GM21526 (cell line): Measurements from ENCODE around the gene TMPRSS4.

ENCODE experiments used
- ATAC-seq: cut with Tn5 transposase; IDR thresholded peaks from one replicate; pipeline ENCODE4 v1.9.1; 2021; ENCODE audit warnings: moderate library complexity; ENCODE audit not compliant: unreplicated experiment, low FRiP score

TMPRSS4 gene

DNA sequence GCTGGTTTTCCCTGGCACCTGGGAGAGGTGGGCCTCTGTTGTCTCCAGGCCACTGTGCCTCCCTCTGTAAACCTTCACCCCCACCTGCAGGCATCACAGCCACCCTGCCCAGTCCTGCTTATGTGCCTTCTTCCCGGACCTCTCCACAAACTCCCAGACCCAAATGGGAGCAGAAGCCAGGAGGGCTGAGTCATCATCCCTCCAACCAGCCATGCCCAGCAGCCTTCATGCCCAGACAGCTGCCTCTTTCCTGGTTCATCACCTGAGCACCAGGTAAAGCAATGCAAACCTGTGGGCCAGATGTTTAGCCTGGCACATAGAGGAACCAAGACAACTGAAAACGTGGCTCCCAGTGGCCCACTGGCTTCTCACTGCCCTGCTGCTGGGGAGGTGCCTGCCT, 2.1 kb upstream of the TMPRSS4 start:
- no peak for ATAC-seq

DNA sequence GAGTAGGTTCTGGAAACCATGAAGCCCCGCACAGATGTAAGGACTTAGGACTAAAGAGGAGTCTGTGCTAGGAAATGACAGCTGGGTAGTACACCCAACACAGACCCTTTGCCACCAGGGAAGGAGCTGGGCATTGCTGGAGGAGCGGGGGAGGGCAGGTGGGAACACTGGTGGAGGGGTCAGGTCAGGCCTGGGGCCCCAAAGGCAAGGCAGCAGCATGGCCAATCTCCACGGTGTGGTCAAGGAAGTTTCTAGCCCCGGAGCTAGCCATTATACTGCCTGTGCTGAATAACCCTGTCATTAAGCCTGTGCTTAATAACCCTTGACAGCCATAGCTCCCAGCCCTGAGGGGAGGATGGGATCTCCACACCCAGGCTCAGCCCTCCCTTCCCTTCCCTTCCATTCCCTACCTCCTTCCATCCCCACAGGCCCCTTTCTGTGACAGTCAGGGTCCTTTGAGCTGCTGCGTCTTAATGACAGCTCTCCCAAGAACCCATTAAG, 2.1 kb downstream of the TMPRSS4 start:
- ATAC-seq, result no peak

DNA sequence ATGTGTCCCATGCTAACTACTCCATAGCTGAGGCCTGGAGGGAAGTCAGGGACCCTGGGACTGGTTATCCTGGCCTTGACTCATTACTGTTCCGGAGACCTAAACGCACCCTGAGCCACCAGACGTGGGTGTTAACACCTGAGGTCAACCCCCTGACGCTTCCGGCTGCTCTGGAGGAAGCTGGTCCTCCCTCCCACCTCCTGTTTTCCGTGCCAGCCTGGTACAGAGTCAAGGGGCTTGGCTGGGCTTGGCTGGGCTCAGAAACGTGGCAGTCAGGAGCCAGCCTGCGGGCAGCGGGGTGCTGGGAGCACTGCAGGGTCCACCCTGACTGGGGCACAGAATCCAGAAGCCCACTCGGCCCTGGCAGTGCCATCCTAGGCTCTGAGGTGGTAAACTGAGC, 2.6 kb downstream of the TMPRSS4 start:
- ATAC-seq, result no peak

DNA sequence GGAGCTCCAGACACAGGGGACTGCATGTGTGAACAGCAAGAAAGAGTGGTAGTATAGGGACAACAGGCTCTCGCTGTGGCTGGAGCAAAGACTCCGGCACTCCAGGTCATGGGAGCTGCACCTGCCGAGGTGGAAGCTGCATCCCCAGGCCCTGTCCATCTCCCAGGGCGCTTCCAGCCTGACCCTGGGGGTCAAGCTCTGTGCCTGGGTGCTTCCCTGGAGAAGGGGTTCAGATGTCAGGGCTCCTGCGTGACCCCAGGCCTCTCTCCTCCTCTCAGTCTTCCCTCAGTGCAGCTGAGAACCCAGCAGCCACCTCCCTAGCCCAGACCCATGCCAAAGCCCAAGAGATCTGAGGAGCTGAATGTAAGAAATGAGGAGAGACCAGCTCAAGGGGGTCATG, 3.4 kb downstream of the TMPRSS4 start:
- ATAC-seq, result no peak

DNA sequence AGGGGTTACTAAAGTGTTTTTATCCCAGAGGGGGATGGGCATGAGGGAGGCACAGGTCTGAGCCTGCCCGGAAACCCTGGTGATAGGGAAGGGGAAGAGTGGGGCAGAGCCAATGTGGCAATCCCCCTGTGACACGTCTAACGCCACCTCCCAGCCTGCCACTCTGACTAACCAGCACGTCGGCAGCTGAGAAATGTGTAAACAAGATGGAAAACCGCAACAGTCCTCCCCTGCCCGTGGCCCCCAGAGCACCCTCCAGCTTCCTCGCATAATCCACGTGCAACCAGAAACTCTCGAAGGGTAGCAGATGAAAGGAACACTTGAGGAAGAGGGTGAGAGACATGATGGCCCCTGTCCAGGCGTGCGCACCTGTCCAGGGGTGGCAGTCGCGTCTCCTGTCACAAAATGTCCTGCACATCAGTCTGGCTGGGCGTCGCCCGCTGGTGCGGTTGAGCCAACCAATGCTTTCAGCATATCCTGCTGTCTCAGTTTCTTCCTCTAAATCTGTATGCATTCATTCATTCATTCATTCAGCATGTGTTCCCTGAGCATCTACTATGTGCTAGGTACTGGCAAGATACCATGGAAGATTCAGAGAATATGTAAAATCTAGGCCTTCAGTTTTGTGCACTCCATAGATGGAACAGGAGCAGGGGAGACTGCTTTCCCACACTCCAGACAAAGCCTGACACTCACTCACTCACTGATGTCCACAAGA, 4.5 kb downstream of the TMPRSS4 start:
- ATAC-seq, result no peak

DNA sequence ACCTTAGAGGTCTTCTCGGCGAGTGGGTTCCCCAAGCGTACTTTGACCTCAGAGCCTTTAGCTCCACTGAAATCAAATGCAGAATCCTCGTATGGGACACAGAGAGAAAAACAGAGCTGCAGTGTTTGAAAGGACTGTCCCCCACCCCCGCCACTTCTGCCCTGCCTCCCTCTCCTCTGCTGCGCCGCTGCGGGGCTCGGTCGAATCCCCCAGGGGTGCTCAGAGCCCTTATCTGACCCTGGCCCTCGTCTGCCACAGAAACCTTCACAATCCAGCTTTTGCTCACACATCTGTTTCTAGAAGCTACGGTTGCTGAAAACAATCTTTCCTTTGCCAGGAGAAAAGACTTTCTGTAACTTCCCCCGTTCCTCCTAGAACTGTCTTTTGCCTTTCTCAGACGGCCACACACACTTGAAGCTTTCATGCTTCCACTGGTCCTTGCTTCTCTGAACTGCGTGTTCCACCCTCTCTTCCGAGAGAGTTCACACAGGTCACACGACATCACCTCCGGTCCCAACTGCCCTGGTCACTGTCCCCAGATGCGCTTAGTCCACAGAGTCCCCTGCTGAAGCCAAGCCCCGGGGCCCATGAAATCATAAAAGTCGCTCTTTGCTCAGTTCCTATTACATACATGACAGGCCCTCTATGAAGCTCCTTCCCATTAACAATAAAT, 6.1 kb downstream of the TMPRSS4 start:
- no peak for ATAC-seq

DNA sequence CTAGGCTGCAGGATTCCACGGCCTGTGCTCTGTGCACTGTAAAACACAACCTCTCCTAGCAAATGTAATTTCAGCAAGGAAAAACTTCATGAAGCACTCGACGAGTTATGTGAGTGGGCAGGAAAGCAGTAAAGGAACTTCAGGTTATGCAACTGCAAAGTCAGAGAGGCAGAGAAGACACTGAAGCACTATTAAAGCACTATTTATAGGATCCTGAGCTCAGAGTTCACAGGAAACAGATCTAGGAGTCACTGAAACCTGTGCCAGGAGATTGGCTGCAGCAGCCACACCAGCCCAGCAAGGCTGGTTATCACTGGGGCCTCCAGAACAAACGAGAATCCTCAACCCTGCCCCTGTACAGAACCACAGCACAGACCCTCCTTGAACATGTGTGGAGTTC, 7.4 kb downstream of the TMPRSS4 start:
- ATAC-seq, result no peak

DNA sequence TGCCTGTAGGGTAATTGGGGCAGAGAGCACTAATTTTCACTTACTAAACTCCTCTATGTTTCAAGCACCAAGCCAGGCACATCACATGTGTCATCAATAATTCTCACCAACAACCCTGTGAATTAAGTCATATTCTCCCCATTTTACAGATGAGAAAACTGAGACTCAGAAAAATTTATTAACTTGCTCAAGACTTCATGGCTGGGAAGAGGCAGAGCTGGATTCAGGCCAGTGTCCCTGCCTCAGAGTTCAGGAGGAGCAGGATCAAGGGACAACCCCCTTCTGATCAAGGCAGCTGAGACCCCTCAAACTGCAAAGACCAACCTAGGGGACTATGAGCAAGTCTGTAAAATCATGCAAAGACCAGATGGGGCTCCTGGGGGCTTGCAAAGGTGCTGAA, 7.8 kb downstream of the TMPRSS4 start:
- ATAC-seq, result no peak

DNA sequence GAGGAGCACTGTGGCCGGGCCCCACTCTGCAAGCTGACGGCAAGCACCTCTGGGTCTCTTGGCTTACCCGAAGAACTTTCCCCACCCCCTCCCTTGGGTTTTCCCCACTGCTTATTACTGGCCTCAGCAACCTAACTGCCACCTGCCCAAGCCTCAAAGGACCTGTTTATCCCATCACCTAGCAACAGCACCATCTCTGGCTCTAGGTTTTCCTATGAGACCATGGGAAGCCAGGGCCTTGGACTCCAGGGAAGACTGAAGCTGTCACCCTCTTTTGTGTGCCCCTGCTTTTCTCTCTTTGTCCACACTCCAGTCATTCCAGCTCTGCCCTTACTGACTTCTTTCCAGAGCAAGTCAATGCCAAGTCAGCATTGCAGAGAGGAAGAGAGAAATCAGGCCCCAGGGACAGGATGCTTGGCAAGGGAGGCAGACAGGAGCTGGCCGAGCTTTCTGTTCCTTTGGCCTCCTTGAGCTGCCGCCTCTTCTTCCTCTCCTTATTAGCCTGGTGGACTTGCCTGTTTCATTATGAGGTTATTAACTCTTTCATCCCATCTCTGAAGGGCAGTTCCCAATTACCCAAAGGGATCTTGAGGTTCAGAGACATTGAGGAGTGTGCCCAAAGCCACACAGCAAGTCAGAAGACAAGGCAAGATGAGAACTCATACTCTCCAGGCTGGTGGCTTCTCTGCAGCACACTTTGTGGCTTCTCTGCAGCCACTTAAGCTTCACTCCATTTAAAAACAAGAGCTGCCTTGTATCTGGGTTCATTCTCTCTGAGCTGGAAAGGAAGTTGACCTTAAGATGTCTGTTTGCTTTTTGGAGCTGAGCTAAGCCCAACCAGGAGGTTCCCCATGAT, 10.3 kb downstream of the TMPRSS4 start, which contains the start of gene SMIM35:
Gene SMIM35 (minus strand): TSS at position 51 of the 856 bp plus-strand sequence. CDS start 206 bp downstream, outside the sequence.
- no peak for ATAC-seq

DNA sequence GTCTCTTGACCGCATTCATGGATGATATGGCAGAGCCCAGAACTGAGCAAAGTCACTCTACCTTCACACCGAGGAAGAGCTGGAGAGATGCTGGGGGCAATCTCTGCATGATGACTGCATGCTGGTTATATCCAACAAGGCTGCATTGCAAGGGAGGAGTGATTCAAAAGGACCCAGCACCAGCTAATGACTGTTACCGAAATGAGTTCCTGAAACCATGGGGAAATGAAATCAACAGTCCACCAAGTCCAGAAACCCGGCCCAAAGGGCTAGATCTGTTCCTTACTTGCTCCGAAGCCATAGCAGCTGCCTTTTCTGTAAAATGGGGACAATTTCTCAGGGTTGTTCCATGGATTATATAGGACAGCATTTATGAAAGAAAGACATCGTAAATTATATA, 11.1 kb downstream of the TMPRSS4 start:
- ATAC-seq, result no peak

DNA sequence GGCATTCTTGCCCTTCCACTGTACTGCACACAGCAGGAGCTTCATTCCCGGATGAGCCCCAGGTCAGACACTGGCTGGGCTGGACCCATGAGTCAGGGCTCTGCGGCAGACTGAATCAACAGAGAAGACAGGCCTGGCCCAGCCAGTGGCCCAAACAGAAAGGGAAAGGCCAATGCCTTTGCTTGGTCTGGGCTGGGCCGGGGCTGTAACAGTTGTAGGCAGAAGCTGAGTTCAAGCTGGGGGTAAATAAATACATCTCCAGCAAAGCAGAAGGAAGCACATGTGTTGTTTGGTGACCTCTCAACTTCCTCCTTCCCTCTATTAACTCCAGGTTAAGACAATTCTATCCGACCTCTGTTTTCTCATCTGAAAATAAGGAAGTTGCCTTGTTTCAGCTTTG, 11.7 kb downstream of the TMPRSS4 start:
- ATAC-seq, result no peak

DNA sequence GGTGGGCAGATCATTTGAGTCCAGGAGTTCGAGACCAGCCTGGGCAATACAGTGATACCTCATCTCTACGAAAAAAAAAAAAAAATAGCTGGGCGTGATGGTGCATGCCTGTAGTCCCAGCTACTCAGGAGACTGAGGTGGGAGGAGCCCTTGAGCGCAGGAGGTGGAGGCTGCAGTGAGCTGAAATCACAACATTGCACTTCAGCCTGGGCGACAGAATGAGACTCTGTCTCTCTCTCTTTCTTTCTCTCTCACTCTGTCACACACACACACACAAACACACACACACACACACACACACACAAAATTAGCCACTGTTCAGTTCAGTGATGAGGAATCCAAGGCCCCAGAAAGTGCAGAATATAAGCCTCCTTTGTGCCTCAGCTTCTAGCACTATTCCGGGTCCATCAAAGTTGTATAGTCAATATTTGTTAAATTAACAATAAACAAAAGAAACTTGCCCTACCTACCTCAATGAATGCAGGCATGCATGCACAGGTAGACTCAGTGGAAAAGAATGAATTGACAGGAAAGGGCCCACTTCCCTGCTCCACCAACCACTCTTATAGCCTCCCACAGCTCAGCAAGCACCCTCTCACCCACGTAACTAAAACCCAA, 13.8 kb downstream of the TMPRSS4 start:
- ATAC-seq, result no peak

DNA sequence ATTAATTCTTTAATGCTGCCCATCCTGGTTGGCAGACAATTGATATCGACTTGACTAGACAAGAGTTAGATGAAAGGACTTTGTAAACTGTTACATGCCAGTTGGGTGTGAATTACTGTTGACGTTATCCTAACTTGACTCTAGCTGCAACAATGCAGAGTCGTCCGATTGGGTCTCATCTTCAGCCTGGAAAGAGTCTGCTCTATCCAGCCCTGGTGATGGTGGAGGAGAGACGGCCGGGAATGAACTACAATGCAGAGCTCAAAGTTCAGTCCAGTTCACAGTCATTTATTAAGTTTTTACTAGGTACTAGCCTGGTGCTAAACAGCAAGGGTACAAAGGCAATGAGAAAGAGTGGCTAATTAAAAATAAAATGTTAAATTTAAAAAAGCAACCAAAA, 14.8 kb downstream of the TMPRSS4 start:
- no peak for ATAC-seq

DNA sequence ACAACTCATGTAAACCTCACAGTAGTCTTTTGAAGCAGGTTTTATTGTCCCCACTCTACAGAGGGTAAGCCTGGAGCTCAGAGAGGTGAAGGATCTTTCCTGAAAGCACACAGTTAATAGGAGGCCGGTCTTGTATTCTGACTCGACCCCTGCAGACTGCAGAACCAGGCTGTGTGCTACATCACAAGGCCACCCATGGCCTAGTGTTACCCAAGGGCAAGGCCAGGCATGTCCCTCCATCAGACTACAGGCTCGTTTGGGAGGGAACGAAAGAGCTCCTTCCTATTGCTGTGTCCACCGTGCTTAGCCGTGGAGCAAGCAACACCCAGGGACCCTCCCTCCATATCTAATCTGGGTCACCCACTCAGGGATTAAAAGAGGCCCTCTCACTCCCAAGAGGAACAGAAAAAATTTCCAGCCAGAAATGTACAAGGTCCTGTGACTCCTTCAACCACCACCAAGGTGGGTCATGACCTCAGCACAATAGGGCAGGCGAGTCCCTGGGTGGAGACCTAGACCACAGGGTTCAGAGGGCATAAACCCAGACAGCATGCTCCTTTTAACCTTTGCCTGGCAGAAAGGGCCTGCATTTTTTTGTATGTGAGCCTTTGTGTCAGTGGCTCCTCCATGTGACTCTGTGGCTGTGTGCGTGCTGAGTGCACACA, 16.2 kb downstream of the TMPRSS4 start:
- no peak for ATAC-seq

DNA sequence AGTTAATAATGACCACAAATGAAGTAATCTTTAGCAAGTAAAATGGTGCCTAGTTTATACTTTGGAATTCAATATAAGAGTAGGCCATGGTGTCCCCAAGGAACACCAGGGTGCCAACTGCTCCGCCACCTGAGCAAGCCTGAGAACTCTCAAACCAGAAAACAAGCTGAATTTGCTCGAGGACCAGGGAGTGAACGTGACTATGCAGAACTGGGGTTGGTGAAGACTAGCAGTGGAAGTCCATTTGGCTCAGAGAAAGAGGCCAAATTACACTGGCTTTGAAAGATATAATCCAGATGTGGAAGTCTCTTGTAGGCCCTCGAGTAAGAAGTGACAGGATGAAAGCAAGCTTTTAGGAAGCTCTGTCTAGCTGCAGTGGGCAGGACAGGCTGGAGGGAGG, 18.6 kb downstream of the TMPRSS4 start:
- no peak for ATAC-seq

DNA sequence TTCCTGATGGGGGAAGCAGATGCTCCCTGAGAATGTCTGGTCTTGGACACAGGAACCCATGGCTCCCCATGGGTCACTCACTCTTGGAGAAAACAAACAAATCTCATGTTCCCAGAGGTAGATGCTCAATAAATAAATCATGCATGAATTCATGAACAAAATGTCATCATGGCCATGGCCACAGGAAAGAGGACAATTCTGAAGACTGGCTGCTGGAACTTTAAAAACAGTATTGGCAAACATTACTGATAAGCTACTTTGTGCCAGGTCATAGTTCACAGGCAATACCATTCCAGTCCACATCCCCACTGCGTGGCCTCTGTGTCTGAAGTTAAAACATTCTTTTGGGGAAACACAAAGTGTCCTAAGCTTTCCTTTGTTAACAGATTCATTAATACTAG, 19.1 kb downstream of the TMPRSS4 start:
- no peak for ATAC-seq

DNA sequence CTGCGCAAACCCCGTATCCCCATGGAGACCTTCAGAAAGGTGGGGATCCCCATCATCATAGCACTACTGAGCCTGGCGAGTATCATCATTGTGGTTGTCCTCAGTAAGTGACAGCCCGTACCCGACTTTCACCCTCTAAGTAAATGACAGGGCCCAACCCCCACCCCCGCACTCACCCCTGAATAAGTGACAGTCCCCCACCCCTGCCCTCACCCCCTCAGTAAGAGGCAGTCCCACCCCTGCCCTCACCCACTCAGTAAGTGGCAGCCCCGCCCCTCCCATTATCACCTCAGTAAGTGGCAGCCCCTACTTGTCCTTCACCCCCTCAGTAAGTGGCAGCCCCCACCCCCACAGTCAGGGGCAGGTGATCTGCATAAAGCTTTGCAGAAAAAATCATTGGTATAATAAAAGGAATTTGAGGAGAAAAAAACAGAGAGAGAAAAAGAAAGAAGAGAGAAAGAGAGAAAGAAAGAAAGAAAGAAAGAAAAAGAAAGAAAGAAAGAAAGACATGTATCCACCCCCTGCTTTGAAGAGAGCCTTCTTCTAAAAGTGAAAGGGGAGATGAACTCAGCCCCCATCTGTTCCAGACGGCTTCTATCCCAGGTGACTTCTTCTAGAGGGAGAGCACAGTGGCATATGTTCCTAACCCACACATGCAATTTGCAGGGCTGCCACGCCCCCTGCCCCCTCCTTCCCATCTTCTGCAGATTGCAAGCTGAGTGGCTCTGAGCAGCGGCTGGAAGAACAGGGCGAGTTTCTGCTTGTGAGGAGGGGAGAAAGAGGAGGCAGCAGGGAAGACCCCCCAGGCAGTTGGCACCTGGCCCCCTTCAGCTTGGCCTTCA, 22.3 kb downstream of the TMPRSS4 start:
- ATAC-seq, result no peak

DNA sequence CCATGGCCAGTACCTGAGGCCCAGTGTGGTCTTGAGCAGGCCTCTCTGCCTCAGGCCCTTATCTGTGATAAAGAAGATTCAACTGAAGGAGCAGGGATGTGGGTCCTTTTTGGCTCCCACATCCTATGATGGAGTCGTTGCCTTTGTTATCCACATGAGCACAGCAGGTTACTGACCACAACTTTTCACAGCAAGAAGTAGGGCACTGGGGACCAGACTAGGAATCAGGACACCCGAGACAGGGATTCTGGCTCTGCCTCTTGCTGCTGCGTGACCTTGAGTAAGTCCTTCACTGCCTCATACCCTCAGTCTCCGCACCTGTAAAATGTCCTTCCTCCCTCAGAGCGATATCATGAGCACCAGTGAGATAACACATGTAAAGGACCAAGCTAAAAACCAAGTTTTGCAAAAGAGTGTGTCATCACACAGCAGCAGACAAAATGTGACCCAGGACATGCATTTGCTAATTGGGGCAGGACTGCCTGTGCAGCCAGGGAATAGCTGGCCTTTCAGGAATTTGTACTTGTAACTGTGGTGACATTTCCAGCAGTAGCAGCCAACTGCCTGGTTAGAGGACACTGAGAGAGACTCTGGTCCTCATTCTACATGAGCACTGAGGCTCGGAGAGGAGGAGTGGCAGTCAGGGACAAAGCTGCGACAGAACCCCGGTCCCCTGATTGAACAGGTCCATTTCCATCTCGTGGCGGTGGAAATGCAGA, 23.1 kb downstream of the TMPRSS4 start:
- no peak for ATAC-seq
